ENCODE results near the gene ZNF536.
"Not testable (repeated sequence)": the region's sequence is repeated elsewhere in the genome, so short reads cannot be mapped to it uniquely, and the experiment has no call there.

The ZNF536 gene

GRCh38 chr19:30336290-30336689 lies 35.9 kb upstream of the ZNF536 start:
- Mint-ChIP-seq H3K9me3 (no peaks in the 10 kb centered on the region), H3K27me3 (peaks cover 0 to 11% of the 10 kb centered on the region in 2 donors), H3K4me3 (no peak overlapping the region), H3K36me3 (no peaks in the 10 kb centered on the region), H3K4me1 (no peaks in the 10 kb centered on the region), H3K27ac (no peak overlapping the region)
- DNase-seq (no peak), ATAC-seq (replicated peaks) (no peak)

GRCh38 chr19:30338041-30338456 lies 34.1 kb upstream of the ZNF536 start:
- H3K27me3 Mint-ChIP-seq, result no peaks in the 10 kb centered on the region
- DNase-seq (no peak), ATAC-seq (replicated peaks) (no peak)
- H3K4me1 Mint-ChIP-seq, result no peaks in the 10 kb centered on the region
- no peaks in the 10 kb centered on the region for H3K9me3 Mint-ChIP-seq
- H3K36me3 Mint-ChIP-seq, result no peaks in the 10 kb centered on the region
- H3K27ac Mint-ChIP-seq, result no peak overlapping the region
- H3K4me3 Mint-ChIP-seq, result no peak overlapping the region

DNA sequence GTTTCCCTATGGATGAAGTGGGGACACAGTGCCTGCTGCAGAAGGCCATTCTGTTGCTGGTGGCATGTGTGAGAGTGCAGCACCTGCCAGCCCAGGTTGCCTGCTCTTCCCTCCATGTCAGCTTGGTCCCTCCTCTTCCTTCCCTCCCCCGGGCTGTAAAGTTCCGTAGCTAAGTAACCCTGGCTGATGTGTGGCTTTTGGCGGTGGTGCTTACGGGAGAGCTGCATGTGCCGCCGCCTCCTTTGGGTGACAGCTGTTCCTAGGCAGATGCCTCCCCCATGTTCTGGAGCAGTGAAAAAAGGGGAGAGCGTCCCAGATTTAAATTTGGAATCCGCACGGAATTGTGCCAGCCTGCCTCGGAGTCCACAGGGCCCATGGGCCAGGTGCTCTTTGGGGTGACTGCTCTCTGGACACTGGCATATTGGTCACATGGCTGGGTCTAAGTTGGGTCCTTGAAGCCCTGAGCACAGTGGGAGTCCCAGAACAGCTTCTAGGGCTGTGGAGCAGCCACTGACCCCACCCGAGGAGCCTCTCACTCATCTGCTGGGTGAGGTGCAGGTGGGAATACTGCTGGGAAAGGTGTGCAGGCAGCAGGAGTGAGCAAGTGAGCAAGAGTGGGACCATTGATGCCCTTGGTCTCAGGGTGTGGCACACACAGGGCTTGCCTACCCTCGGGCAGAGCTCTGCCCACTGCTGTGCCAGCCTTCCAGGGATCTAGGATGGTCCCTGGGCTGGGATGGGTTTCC lies 33.1 kb upstream of the ZNF536 start:
- no peak overlapping the region for H3K4me3 Mint-ChIP-seq
- no peaks in the 10 kb centered on the region for H3K27me3 Mint-ChIP-seq
- no peaks in the 10 kb centered on the region for H3K4me1 Mint-ChIP-seq
- H3K36me3 Mint-ChIP-seq, result no peaks in the 10 kb centered on the region
- DNase-seq (no peak), ATAC-seq (replicated peaks) (no peak)
- no peaks in the 10 kb centered on the region for H3K9me3 Mint-ChIP-seq
- no peak overlapping the region for H3K27ac Mint-ChIP-seq

GRCh38 chr19:30339624-30340525 lies 32.3 kb upstream of the ZNF536 start:
- Mint-ChIP-seq H3K27me3 (no peaks in the 10 kb centered on the region), H3K4me1 (no peaks in the 10 kb centered on the region), H3K9me3 (no peaks in the 10 kb centered on the region), H3K4me3 (no peak overlapping the region), H3K27ac (no peak overlapping the region), H3K36me3 (no peaks in the 10 kb centered on the region)
- DNase-seq (no peak), ATAC-seq (replicated peaks) (no peak)

- Mint-ChIP-seq H3K27me3 (no peaks in the 10 kb centered on the region), H3K4me1 (no peaks in the 10 kb centered on the region), H3K27ac (no peak overlapping the region), H3K36me3 (no peaks in the 10 kb centered on the region), H3K4me3 (no peak overlapping the region), H3K9me3 (peaks cover 0 to 2% of the 10 kb centered on the region in 2 donors)
- no peak for DNase-seq
- ATAC-seq (replicated peaks), result no peak
Observed at GRCh38 chr19:30340771-30341561, 31.2 kb upstream of the ZNF536 start.

DNA sequence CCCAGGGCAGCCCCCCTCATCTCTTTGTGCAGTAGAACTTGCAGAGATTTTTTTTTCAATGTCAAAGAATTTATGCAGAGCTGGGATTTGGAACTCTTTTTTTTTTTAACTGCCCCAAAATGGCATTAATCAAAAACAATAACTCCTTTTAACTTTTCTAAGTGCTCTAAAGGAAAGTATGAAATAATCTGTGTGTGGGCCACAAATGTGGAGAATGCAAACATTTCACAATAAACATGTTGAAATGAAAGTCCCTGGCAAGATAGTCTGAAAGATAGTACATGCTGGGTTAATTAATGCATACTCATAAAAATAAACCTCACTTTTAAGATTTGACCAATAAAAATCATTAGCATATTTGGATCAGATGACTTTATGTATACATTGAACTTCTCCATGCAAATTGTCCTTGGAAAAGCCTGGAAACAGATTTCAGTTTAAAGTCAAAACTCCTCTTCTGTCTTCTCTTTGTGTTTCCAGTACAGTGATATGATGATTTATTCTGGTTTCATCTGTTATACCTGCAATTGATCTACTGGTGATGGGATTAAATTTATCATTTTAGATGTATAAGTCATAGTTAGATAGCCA lies 30.5 kb upstream of the ZNF536 start:
- no peaks in the 10 kb centered on the region for H3K36me3 Mint-ChIP-seq
- H3K27ac Mint-ChIP-seq, result no peak overlapping the region
- DNase-seq, result no peak
- ATAC-seq (replicated peaks), result no peak
- H3K4me3 Mint-ChIP-seq, result no peak overlapping the region
- no peaks in the 10 kb centered on the region for H3K27me3 Mint-ChIP-seq
- peaks cover 4% of the 10 kb centered on the region in 2 donors for H3K9me3 Mint-ChIP-seq
- H3K4me1 Mint-ChIP-seq, result no peaks in the 10 kb centered on the region

- Mint-ChIP-seq H3K9me3 (peaks cover 5 to 8% of the 10 kb centered on the region in 2 donors), H3K4me3 (no peak overlapping the region), H3K4me1 (no peaks in the 10 kb centered on the region), H3K36me3 (no peaks in the 10 kb centered on the region), H3K27ac (no peak overlapping the region), H3K27me3 (no peaks in the 10 kb centered on the region)
- DNase-seq (no peak), ATAC-seq (replicated peaks) (no peak)
Observed at GRCh38 chr19:30342901-30343300, 29.3 kb upstream of the ZNF536 start.

DNA sequence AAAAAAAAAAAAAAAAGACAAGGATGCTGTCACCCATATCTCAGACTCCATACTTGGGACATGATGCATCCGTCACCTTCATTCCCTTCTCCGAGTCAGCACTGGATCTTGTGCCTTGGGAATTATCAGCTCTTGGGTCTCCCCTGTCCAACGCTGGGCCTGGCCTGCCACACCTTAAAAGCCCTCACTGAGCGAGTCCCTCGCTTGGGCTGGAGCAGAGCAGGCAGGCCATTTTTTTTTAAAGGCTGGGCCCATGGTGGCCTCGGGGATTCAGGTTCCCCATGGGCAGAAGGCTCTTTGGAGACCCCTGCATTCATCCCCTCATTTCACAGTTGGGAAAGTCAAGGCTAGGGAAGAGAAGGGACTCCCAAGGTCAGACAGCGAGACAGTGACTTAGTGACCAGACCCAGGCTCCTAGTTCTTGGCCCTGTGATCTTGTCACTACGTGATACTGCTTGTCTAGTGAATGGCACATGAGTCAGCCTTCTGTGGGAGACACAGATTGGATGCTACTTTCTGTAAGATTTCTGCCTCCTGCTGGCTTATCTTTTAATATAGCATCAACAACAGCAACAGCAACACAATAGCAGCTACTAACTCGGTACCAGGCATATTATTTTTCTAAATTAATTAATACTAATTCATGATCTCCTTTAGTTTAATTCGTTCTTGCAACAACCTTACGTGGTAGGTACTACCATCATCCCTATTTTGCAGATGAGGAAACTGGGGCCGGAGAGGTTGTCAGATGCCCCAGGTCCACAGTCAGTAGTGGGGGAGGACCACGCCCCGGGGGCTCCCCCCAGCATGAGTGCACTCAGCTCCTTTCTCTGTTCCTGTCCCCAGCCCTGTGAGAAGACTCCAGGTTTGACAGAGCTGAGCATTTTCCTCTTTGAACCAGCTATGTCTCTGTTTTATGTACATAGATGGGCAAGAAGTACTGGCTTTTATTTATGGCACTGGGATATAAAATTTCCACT lies 27.4 kb upstream of the ZNF536 start:
- Mint-ChIP-seq H3K9me3 (peaks cover 5 to 8% of the 10 kb centered on the region in 2 donors), H3K4me1 (no peaks in the 10 kb centered on the region), H3K27me3 (no peaks in the 10 kb centered on the region), H3K27ac (no peak overlapping the region), H3K4me3 (no peak overlapping the region), H3K36me3 (no peaks in the 10 kb centered on the region)
- ATAC-seq (replicated peaks) (no peak), DNase-seq (no peak)

- no peaks in the 10 kb centered on the region for H3K27me3 Mint-ChIP-seq
- ATAC-seq (replicated peaks) (no peak), DNase-seq (no peak)
- no peaks in the 10 kb centered on the region for H3K36me3 Mint-ChIP-seq
- H3K4me3 Mint-ChIP-seq, result no peak overlapping the region
- H3K4me1 Mint-ChIP-seq, result no peaks in the 10 kb centered on the region
- H3K27ac Mint-ChIP-seq, result no peak overlapping the region
- H3K9me3 Mint-ChIP-seq, result peaks cover 5 to 8% of the 10 kb centered on the region in 2 donors
Observed at GRCh38 chr19:30345686-30346085, 26.5 kb upstream of the ZNF536 start.

GRCh38 chr19:30346468-30346867 lies 25.7 kb upstream of the ZNF536 start:
- not testable (repeated sequence) for H3K4me3 Mint-ChIP-seq; H3K27ac Mint-ChIP-seq; DNase-seq; H3K4me1 Mint-ChIP-seq; H3K27me3 Mint-ChIP-seq; H3K36me3 Mint-ChIP-seq; H3K9me3 Mint-ChIP-seq; ATAC-seq (replicated peaks)

DNA sequence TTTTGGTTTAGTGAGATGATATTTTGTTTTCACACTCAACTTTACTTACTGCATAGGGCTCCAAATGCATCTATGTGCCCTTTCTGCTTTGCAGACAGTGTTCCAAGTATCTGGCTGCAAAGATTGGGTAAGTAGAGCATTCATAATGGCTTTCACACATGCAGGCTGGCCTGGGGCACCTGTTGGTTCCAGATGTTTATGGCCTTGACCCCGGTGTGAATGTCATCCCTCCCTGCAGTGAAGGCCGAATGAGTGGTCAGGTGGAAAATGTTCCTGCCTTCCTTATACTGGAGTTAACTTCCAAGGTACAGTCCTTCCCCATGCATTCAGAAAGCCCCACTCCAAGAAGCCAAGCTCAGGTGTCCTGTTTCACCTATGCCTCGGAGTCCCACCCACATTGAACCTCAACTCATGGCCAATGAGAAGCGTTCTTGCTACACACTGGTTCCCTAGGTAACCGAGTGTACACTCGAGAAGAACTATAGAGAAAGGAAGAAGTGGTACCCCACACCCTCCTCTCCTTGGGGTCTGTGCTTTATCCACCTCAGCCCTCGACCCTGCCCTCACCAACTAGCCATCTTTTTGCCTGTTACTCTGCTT lies 23.0 kb upstream of the ZNF536 start:
- no peaks in the 10 kb centered on the region for H3K4me1 Mint-ChIP-seq
- no peak for DNase-seq
- no peaks in the 10 kb centered on the region for H3K36me3 Mint-ChIP-seq

GRCh38 chr19:30350692-30351663 lies 21.2 kb upstream of the ZNF536 start:
- peaks cover 4 to 8% of the 10 kb centered on the region in 2 donors for H3K9me3 Mint-ChIP-seq
- ATAC-seq (replicated peaks) (no peak), DNase-seq (no peak)
- peaks cover 0 to 15% of the 10 kb centered on the region in 2 donors for H3K27me3 Mint-ChIP-seq
- H3K4me1 Mint-ChIP-seq, result no peaks in the 10 kb centered on the region
- H3K36me3 Mint-ChIP-seq, result no peaks in the 10 kb centered on the region
- H3K27ac Mint-ChIP-seq, result no peak overlapping the region
- H3K4me3 Mint-ChIP-seq, result no peak overlapping the region

More for the DNA sequence above, 23.0 kb upstream of the ZNF536 start:
- ATAC-seq (replicated peaks), result no peak
- Mint-ChIP-seq H3K9me3 (peaks cover 5 to 8% of the 10 kb centered on the region in 2 donors), H3K27ac (no peak overlapping the region), H3K4me3 (no peak overlapping the region), H3K27me3 (peaks cover 0 to 15% of the 10 kb centered on the region in 2 donors)

All from stimulated activated naive B cell treated with anti-CD40 and anti-IgM and Interleukin-4, amounts not matched to agents 10 μg/mL and 1 μg/mL and 100 μg/mL, for 72 hours (primary cell).